HepG2 (cell line): ENCODE measurements around the gene PRRT1. TPM values are rescaled to one million over a fixed set of nuclear protein-coding genes. Genes with fewer than 3 reads are reported as not detected.
A peak's percentile ranks its signal among the peaks of the same experiment; 100 is the strongest.

Experiments
- ATAC-seq: fragments of 200-7000 bp; cut with Tn5 transposase; 3 replicates; pipeline ENCODE4 v1.9.1; 2020; ENCODE audit warnings: mild to moderate bottlenecking, moderate library complexity
- BruUV-seq: library from RNA; stranded (reverse); fragments of 400-500 nt; replicated peaks from 2 replicates; lab custom pipeline; 2021; lab: Mats Ljungman, UMichigan
- CTCF ChIA-PET: fragments of 300-600 bp; formaldehyde crosslinking; extraction: SDS; loops from one replicate; lab custom pipeline; 2021; ENCODE audit warnings: low total read pairs, inconsistent platforms, low intra/inter-chr PET ratio; lab: Yijun Ruan, JAX
- POLR2A ChIA-PET: fragments of 350-600 bp; sonication (Branson Sonifier 250); formaldehyde crosslinking; loops from one replicate; lab custom pipeline; 2020; ENCODE audit warnings: antibody characterized with exemption, inconsistent platforms; lab: Yijun Ruan, JAX
- DNase-seq: peaks from one replicate; pipeline ENCODE4 v3.0.0-alpha.2; 2015; ENCODE audit warnings: low spot score
- FAIRE-seq: peaks from 3 replicates; lab custom pipeline; 2011; peaks lifted over from hg19 to GRCh38; lab: Jason Lieb, UNC
- H2AFZ ChIP-seq: one replicate; pipeline ENCODE4 v1.6.1; 2011; ENCODE audit warnings: low read length, inconsistent platforms
- H3K27ac ChIP-seq: fragments of 300-600 bp; 3 replicates; pipeline ENCODE4 v1.8.0; 2011; ENCODE audit warnings: mixed run types, mild to moderate bottlenecking, mixed read lengths, low read length, inconsistent platforms; ENCODE audit not compliant: insufficient read depth; ENCODE audit errors: extremely low read length
- H3K27me3 ChIP-seq, 2 experiments: fragments of 200-600 bp in 1 of 2; 2 replicates in 1 of 2; 3 replicates in 1 of 2; pipeline versions ENCODE4 v1.6.0 to v1.8.0; 2011; ENCODE audit warnings: low read length in 2 of 2, mild to moderate bottlenecking in 2 of 2, moderate library complexity in 2 of 2, inconsistent platforms in 1 of 2; ENCODE audit not compliant: insufficient read depth in 2 of 2, control insufficient read depth in 1 of 2
- H3K36me3 ChIP-seq, 2 experiments: fragments of 200-600 bp in 1 of 2; replicated peaks in 1 of 2; 2 replicates in 1 of 2; 3 replicates in 1 of 2; pipeline versions ENCODE4 v1.5.1 to v1.8.0; 2011; ENCODE audit warnings: low read length in 2 of 2, inconsistent platforms in 1 of 2; ENCODE audit not compliant: insufficient read depth in 2 of 2, control insufficient read depth in 1 of 2
- H3K4me1 ChIP-seq: 2 replicates; pipeline ENCODE4 v1.5.1; 2012; ENCODE audit warnings: low read length, inconsistent platforms; ENCODE audit not compliant: insufficient read depth
- H3K4me2 ChIP-seq: 2 replicates; pipeline ENCODE4 v1.6.0; 2011; ENCODE audit warnings: low read depth, low read length, inconsistent platforms
- H3K4me3 ChIP-seq, 3 experiments: fragments of 200-600 bp in 1 of 3; sonication (generic), shearing (Covaris generic) in 1 of 3; replicated peaks in 1 of 3; 2 replicates each; pipeline ENCODE4 v1.5.1; 2011 to 2016; ENCODE audit warnings: low read length in 3 of 3, inconsistent platforms in 2 of 3, low read depth in 2 of 3, mild to moderate bottlenecking in 2 of 3, control low read depth in 1 of 3, mixed read lengths in 1 of 3; ENCODE audit not compliant: insufficient read depth in 1 of 3
- H3K79me2 ChIP-seq: one replicate; pipeline ENCODE4 v1.6.1; 2011; ENCODE audit warnings: low read length, inconsistent platforms; ENCODE audit not compliant: insufficient read depth
- H3K9ac ChIP-seq: 2 replicates; pipeline ENCODE4 v1.6.0; 2011; ENCODE audit warnings: mild to moderate bottlenecking, low read depth, low read length, inconsistent platforms; ENCODE audit not compliant: insufficient read depth
- H3K9me3 ChIP-seq: 2 replicates; pipeline ENCODE4 v1.5.1; 2012; ENCODE audit warnings: mild to moderate bottlenecking, low read length
- H4K20me1 ChIP-seq: 2 replicates; pipeline ENCODE4 v1.6.0; 2011; ENCODE audit warnings: inconsistent platforms, mild to moderate bottlenecking, low read length, moderate library complexity; ENCODE audit not compliant: insufficient read depth
- AGO2 ChIP-seq: fragments of 200-400 bp; formaldehyde crosslinking; optimal IDR thresholded peaks from 2 replicates; pipeline ENCODE3; 2017; ENCODE audit warnings: mild to moderate bottlenecking, low read depth, low read length, moderate library complexity
- GATA4 ChIP-seq: sonication (generic); IDR thresholded peaks from 2 replicates; pipeline ENCODE4 v1.6.1; 2016; ENCODE audit warnings: antibody characterized with exemption, low read depth, borderline replicate concordance
- KAT7 ChIP-seq: IDR thresholded peaks from 2 replicates; pipeline ENCODE4 v1.6.1; 2018; ENCODE audit warnings: borderline replicate concordance, missing compliant biosample characterization
- MIXL1 ChIP-seq: IDR thresholded peaks from 2 replicates; pipeline ENCODE4 v1.6.1; 2016
- MTERF4 ChIP-seq: sonication (generic); formaldehyde crosslinking; IDR thresholded peaks from 2 replicates; pipeline ENCODE4 v1.8.0; 2023; ENCODE audit warnings: mild to moderate bottlenecking, missing genetic modification reagents
- NR0B2 ChIP-seq: sonication (generic); formaldehyde crosslinking; IDR thresholded peaks from 2 replicates; pipeline ENCODE4 v1.4.0; 2020; ENCODE audit warnings: mild to moderate bottlenecking, missing genetic modification reagents
- RBFOX2 ChIP-seq: fragments of 200-400 bp; formaldehyde crosslinking; IDR thresholded peaks from 2 replicates; pipeline ENCODE4 v1.6.1; 2017; ENCODE audit warnings: low read depth, mild to moderate bottlenecking, low read length
- ZNF687 ChIP-seq: sonication (generic); formaldehyde crosslinking; IDR thresholded peaks from 2 replicates; pipeline ENCODE4 v1.5.1; 2020; ENCODE audit warnings: mild to moderate bottlenecking, missing genetic modification reagents, moderate library complexity
- WGBS: methylation state at CpG from one replicate; pipeline ENCODE4 v1.1.6; 2017; ENCODE audit warnings: low lambda C conversion rate; 5-methylcytosine and 5-hydroxymethylcytosine counted together
- in situ Hi-C: cut with HindIII; loops from 2 replicates; pipeline ENCODE4 v1.10.0; 2017; ENCODE audit warnings: low pct_unique_long_range_greater_than_20kb; ENCODE audit not compliant: extremely low pct_ligation_motif_present
- intact Hi-C: fragments of 100-400 bp; cut with micrococcal nuclease; formaldehyde crosslinking; loops from one replicate; pipeline ENCODE4 v1.10.0; 2022; ENCODE audit not compliant: unreplicated experiment
- polyA plus RNA-seq, 8 experiments: library from polyadenylated mRNA; depleted of rRNA in 3 of 8; stranded (reverse) in 7 of 8; unstranded in 1 of 8; fragments of >200 nt; fragmentation: Illumina TruSeq in 4 of 8; extraction: Trizol in 4 of 8; gene quantifications; 2 replicates each; pipeline versions ENCODE4 v1.2.1 to v1.2.3, GENCODE V29; 2011 to 2016; ENCODE audit warnings: low read depth in 4 of 8, missing spikeins in 1 of 8, mixed read lengths in 1 of 8; ENCODE audit not compliant: insufficient read depth in 1 of 8
- total RNA-seq, 5 experiments: library from RNA; depleted of rRNA; stranded (reverse); fragments of >200 nt; fragmentation: Illumina TruSeq; extraction: Trizol; gene quantifications; 2 replicates each; pipeline ENCODE4 v1.2.3, GENCODE V29; 2016; ENCODE audit warnings: low read depth in 1 of 5

The PRRT1 gene
- total and polyA plus RNA-seq, 2 of the 13 experiments (the other 11 are each of a cell fraction or from before 2014, with no cell fraction given): 0.64 to 1.4 TPM

GRCh38 chr6:32171234-32171633, 19.5 kb upstream of the PRRT1 start:
- peaks cover 36% of the 10 kb centered on the region for H3K79me2 ChIP-seq
- FAIRE-seq: no peak
- no peaks in the 10 kb centered on the region for H3K9me3 ChIP-seq
- H3K36me3 ChIP-seq: peaks cover 17 to 46% of the 10 kb centered on the region in 2 experiments
- no peak overlapping the region for H3K27ac ChIP-seq
- ATAC-seq: no peak
- no peak overlapping the region for H2AFZ ChIP-seq
- ChIA-PET POLR2A (no interaction called here), CTCF (no interaction called here)
- no TSS peak for BruUV-seq
- no peak for DNase-seq
- H3K27me3 ChIP-seq: no peaks in the 10 kb centered on the region; a peak in 1 of 5 replicates
- intact Hi-C loops: no loop called here
- H3K9ac ChIP-seq: no peak overlapping the region
- no peaks in the 10 kb centered on the region for H4K20me1 ChIP-seq
- in situ Hi-C loops: no loop called here
- H3K4me3 ChIP-seq: no peak overlapping the region
- WGBS: 98% methylated on average over 6 of the region's 6 CpGs
- H3K4me2 ChIP-seq: no peak overlapping the region
- H3K4me1 ChIP-seq: peaks cover 32% of the 10 kb centered on the region
- peak; percentile 24 for TF ChIP-seq AGO2
- no peak for TF ChIP-seq MIXL1 (CRISPR knock-in tag)
- 0 out of 2 replicates have a peak, but pooled peaks have one; percentile 27 for TF ChIP-seq NR0B2 (CRISPR knock-in tag)
- TF ChIP-seq RBFOX2: 0 out of 2 replicates have a peak, but pooled peaks have one; percentile 26
- TF ChIP-seq MTERF4: no peak
- no peak for TF ChIP-seq GATA4

GRCh38 chr6:32170294-32170693, 18.6 kb upstream of the PRRT1 start:
- Histone ChIP-seq H3K27me3 (no peaks in the 10 kb centered on the region; a peak in 1 of 5 replicates), H3K4me3 (no peak overlapping the region), H3K79me2 (peaks cover 31% of the 10 kb centered on the region), H2AFZ (no peak overlapping the region), H3K36me3 (peaks cover 18 to 52% of the 10 kb centered on the region in 2 experiments), H3K9me3 (no peaks in the 10 kb centered on the region), H3K9ac (no peak overlapping the region), H4K20me1 (no peaks in the 10 kb centered on the region), H3K27ac (no peak overlapping the region), H3K4me1 (peaks cover 30% of the 10 kb centered on the region), H3K4me2 (no peak overlapping the region)
- intact Hi-C loops (no loop called here), in situ Hi-C loops (no loop called here)
- WGBS: over 99% methylated on average over 11 of the region's 11 CpGs
- no TSS peak for BruUV-seq
- POLR2A ChIA-PET: no interaction called here
- no peak for DNase-seq
- no peak for ATAC-seq
- CTCF ChIA-PET: no interaction called here
- FAIRE-seq: no peak
- TF ChIP-seq KAT7 (CRISPR knock-in tag) (no peak), ZNF687 (CRISPR knock-in tag) (0 out of 2 replicates have a peak, but pooled peaks have one; percentile 13)
